GM12873 (cell line): ENCODE results near the gene GARRE1.

Source experiments
- CTCF ChIP-seq: IDR thresholded peaks from 2 replicates; pipeline ENCODE4 v1.5.1; 2012; ENCODE audit warnings: low read depth, mild to moderate bottlenecking, moderate library complexity, low read length, control low read depth; ENCODE audit not compliant: insufficient read depth; ENCODE audit errors: missing control alignments

The GARRE1 gene

GRCh38 chr19:34260771-34261173 lies 6.4 kb downstream of the GARRE1 start:
- TF ChIP-seq CTCF: no peak

- TF ChIP-seq CTCF: no peak
Observed at GRCh38 chr19:34261334-34262109, 7.2 kb downstream of the GARRE1 start.

- no peak for TF ChIP-seq CTCF
Observed at GRCh38 chr19:34263745-34264237, 9.4 kb downstream of the GARRE1 start.

- no peak for TF ChIP-seq CTCF
Observed at GRCh38 chr19:34265221-34265650, 10.9 kb downstream of the GARRE1 start.

GRCh38 chr19:34269081-34269480 lies 14.7 kb downstream of the GARRE1 start:
- no peak for TF ChIP-seq CTCF

- no peak for TF ChIP-seq CTCF
Observed at GRCh38 chr19:34269489-34269888, 15.1 kb downstream of the GARRE1 start.

- no peak for TF ChIP-seq CTCF
Observed at GRCh38 chr19:34269968-34270621, 15.7 kb downstream of the GARRE1 start.
